DMS53 (cell line): ENCODE measurements around the gene NELL1.

Source experiments
- DNase-seq: peaks from one replicate; lab custom pipeline; 2025; lab: John Stamatoyannopoulos, UW

Gene NELL1

DNA sequence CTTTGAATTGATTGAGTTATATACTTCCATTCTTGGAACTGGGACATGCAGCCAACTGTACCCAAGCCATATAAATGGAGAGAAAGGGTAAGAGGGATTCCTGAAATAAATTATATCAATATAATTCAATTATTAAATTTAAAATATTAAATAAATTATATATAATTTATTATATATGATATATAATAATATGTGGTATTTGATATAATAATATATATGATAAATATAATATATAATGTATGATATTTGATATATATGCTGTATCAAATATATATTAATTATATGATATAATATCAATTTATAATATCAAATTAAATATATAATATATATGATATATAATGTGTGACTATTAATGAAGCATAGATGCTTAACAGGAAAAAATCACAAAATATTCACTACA lies 677.0 kb downstream of the NELL1 start:
- no peak for DNase-seq

DNA sequence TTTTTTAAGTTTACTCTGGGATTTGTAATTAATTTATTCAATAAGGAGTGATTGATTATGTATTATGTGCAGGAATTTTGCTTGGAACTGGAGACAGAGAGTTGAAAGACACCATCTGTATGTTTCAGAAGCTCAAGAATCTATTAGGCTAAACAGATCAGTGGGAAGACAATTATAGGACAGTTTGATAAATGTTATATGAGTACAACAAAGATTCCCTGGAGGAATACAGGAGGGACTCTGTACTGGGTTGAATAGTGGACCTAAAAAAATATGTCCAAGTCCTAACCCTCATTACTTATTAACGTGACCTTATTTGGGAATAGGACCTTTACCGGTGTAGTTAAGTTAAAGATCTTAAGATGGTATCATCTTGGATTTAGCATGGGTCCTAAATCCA lies 681.2 kb downstream of the NELL1 start:
- no peak for DNase-seq

DNA sequence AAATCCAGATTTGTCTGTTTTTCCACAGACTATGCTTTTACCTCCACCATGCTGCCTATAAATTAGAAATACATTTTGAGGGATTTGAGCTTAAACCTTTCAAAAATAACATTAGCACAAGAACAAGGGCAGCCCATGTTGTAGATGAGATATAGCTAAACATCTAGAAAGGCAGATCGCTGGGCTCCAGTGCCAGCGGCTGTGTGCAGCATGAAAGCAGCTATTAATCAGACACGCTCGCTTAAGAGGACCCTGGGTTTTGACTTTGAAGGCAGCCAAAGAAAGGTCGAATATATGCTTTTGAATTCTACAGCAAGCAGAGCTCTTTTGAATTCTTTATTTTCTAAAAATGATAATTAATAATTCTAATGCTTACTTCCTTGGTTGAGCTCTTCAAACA lies 684.0 kb downstream of the NELL1 start:
- no peak for DNase-seq

DNA sequence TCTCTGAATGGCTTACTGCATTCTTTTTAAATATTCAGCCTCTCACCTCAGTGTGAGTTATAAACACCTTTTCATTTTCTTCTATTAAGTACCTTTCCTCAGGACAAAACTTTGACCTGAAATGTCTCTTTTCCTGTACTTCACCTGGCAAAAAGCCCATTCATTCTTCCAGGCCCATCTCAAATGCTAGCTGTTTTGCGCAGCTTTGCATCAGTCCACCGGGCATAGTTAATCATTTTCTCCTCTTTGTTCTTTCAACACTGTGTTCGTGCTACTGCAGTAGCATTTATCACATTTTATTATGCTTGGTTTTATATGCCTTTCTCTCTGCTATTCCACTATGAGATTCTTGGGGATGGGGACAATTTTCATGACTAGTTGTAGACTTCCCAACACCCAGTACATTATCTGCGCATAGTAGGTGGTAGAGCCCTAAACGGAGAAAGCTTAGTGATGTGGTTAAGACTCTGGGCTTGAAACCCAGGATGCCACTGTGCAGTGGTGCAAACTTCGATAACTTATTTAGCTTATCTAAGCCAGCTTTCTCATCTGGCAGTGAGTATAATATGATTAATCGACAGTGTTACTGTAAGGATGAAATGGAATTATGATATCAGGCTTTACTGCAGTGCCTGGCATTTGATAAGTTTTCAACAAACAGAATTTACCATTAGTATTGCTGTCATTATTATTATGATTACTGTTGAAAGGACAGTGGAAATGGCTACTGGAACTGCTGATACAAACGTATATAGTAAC lies 695.7 kb downstream of the NELL1 start:
- no peak for DNase-seq

DNA sequence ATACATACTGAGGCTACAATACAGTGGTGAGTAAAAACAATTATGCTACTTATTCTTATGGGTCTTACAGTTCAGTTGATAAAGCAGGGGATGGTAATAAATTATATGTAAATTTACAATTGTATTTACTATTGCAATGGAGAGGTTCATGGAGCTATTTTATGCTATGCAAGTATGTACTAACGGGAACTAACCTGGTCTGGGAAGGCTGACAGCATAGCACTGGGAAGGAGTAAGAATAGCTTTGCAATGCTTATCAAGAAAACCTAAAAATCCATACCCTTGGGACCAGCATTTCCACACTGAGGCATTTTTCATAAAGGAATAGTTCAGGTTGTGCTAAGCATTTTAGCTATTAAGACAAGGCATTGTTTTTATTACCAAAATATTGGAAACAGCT lies 700.6 kb downstream of the NELL1 start:
- DNase-seq: no peak

DNA sequence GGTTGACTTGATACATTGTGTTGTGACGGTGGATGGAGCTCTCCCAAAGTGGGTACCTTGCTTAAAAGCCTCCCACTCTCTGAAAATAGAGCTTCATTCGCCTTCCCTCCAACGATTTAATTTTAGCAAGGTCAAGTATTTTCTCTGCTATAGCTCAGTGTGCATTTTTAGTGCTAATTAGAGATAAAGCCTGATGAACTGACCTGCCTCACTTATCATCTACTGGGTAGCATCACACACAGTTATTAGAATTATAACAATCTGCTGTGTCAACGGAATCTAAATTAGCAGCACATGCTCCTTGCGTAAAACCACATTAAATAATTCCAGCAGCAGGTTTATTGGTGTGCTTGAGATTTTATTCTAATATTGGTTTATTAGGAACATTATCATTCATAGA lies 701.7 kb downstream of the NELL1 start:
- no peak for DNase-seq

DNA sequence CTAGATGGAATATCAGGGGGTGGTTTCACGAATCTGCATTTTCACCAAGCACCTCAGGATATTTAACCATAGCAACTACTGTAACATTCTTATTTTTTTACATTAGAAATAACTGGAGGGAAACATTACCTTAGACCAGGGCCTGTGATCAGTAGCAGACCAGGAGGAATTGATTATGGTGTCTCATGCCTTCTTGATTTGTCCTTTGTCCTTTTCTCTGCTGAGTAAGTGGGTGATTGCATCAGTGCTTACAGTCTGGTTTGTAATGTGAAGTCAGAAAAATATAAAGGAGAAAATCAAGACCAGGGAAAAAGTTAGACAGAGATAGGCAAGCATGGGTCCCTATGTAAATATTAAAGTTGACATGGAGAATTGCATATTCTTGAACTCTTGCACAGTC lies 703.3 kb downstream of the NELL1 start:
- DNase-seq: no peak

- DNase-seq: no peak
These were observed 705.0 kb downstream of the NELL1 start for GRCh38 chr11:21374376-21374775.

GRCh38 chr11:21385669-21386440 lies 716.5 kb downstream of the NELL1 start:
- peak; percentile 4 for DNase-seq

GRCh38 chr11:21390430-21390829 lies 721.0 kb downstream of the NELL1 start:
- DNase-seq: no peak

DNA sequence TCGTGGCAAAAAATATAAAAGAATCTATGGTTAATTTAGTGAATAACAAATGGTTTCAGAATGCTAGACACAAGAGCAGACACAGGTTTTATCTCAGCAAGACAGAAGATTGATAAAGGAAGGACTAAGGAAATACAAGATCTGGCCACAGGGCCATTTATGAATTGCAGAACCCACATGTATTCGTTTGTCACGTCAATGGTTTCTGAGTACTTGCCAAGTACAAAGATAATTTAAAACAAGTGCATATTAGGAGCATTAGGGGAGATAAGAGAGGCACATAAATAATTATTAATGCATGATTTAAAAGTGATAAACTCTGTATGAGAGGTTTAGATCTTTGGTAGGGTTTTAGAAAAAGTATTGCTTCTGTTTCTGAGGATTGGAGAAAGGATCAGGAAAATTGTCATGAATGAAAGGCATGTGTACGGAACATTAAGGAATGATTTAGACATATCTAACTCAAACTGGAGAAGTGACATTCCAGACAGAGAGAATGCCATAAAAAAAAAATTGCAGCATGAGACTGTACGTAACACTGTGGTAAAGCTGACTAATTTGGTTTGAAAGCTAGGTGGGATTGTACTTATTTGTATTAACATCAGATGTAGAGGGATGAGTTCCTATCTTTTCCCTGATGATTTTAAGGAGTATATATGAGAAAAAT lies 727.1 kb downstream of the NELL1 start:
- DNase-seq: no peak

- DNase-seq: no peak
These were observed 728.8 kb downstream of the NELL1 start for GRCh38 chr11:21398195-21398594.

- no peak for DNase-seq
These were observed 732.1 kb downstream of the NELL1 start for GRCh38 chr11:21401496-21401895.

GRCh38 chr11:21402274-21402673 lies 732.9 kb downstream of the NELL1 start:
- no peak for DNase-seq

GRCh38 chr11:21403069-21403468 lies 733.7 kb downstream of the NELL1 start:
- DNase-seq: no peak

GRCh38 chr11:21405422-21405821 lies 736.0 kb downstream of the NELL1 start:
- DNase-seq: no peak

- no peak for DNase-seq
These were observed 741.1 kb downstream of the NELL1 start for GRCh38 chr11:21410513-21410912.

DNA sequence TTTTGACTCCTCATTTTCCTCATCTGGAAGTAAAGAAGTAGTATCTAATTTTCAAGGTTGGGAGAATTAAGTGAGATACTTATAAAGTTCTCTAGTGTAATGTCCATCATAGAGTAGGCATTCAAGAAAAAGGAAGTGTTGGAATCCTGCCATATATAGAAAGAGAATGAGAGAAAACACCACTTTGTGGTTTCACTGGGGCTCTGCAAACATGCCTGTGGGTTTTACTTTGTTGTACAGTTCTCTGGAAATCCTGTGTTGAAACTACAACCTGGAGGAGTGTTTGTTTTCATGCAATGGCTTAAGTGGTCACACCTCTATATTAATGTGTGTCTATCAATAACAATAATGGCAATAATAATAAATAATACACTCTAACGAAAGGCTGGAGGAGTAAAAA lies 741.7 kb downstream of the NELL1 start:
- peak; percentile 80 for DNase-seq

DNA sequence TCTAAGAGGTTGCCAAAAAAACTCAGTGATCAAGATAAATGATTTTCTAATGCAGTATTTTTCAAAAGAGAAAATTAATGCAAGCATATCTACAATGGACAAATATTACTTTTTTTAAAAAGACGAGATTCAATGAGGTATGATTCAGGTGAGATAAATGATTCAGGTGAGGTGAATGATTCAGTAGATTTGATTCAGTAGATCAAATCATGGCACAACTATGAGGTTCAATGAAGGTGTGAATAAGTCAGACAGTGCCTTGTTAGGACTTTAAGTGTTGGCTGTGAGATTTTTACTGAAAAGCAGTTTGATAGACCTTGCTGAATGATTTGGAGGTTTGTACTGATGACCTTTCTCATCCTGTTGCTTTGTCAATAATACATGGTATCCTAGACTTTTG lies 742.2 kb downstream of the NELL1 start:
- no peak for DNase-seq

- peak; percentile 74 for DNase-seq
These were observed 743.4 kb downstream of the NELL1 start for GRCh38 chr11:21412652-21413383.

- no peak for DNase-seq
These were observed 745.6 kb downstream of the NELL1 start for GRCh38 chr11:21414953-21415352.

- DNase-seq: no peak
These were observed 746.2 kb downstream of the NELL1 start for GRCh38 chr11:21415606-21416005.
